Measurements from ENCODE around the gene DNAH8. TPM values are rescaled to one million over a fixed set of nuclear protein-coding genes. Genes with fewer than 3 reads are reported as not detected.
"Not testable (repeated sequence)": the region's sequence is repeated elsewhere in the genome, so short reads cannot be mapped to it uniquely, and the experiment has no call there.

DNAH8 gene
- total and polyA plus RNA-seq, 9 donors = 0.58 to 4.3 (median 1.5) TPM

GRCh38 chr6:38853236-38853635, 138.1 kb downstream of the DNAH8 start:
- H3K27ac ChIP-seq (ENCODE audit: low read length) = no peak overlapping the region
- no CpG with 5 or more reads among the region's 2 CpGs for WGBS (ENCODE audit: insufficient coverage)
- peaks cover 2% of the 10 kb centered on the region for H3K27me3 ChIP-seq (ENCODE audit: control insufficient read depth, insufficient read depth, low read length)

GRCh38 chr6:38856492-38856891, 141.4 kb downstream of the DNAH8 start:
- peaks cover 2% of the 10 kb centered on the region for H3K27me3 ChIP-seq (ENCODE audit: control insufficient read depth, insufficient read depth, low read length)
- H3K36me3 ChIP-seq (ENCODE audit: control insufficient read depth, insufficient read depth, low read length) = no peaks in the 10 kb centered on the region
- no peak overlapping the region for H3K4me3 ChIP-seq (ENCODE audit: low read length)
- DNase-seq = no peak
- H3K9me3 ChIP-seq (replicated peaks; ENCODE audit: control insufficient read depth, low read depth, low read length) = no peaks in the 10 kb centered on the region
- no peak overlapping the region for H3K27ac ChIP-seq (ENCODE audit: low read length)
- H3K4me1 ChIP-seq (ENCODE audit: control insufficient read depth, insufficient read depth, low read length) = no peaks in the 10 kb centered on the region
- no CpG with 5 or more reads among the region's 2 CpGs for WGBS (ENCODE audit: insufficient coverage)

More at GRCh38 chr6:38853236-38853635, 138.1 kb downstream of the DNAH8 start:
- Histone ChIP-seq H3K4me1 (ENCODE audit: control insufficient read depth, insufficient read depth, low read length) (no peaks in the 10 kb centered on the region), H3K36me3 (ENCODE audit: control insufficient read depth, insufficient read depth, low read length) (no peaks in the 10 kb centered on the region), H3K9me3 (replicated peaks; ENCODE audit: control insufficient read depth, low read depth, low read length) (no peaks in the 10 kb centered on the region), H3K4me3 (ENCODE audit: low read length) (no peak overlapping the region)
- DNase-seq = no peak

- H3K4me1 ChIP-seq (ENCODE audit: control insufficient read depth, insufficient read depth, low read length) = no peaks in the 10 kb centered on the region
- no peak for DNase-seq
- no peak overlapping the region for H3K27ac ChIP-seq (ENCODE audit: low read length)
- 80% methylated on average over 4 of the region's 5 CpGs for WGBS (ENCODE audit: insufficient coverage)
- no peaks in the 10 kb centered on the region for H3K36me3 ChIP-seq (ENCODE audit: control insufficient read depth, insufficient read depth, low read length)
- no peak overlapping the region for H3K4me3 ChIP-seq (ENCODE audit: low read length)
- no peaks in the 10 kb centered on the region for H3K9me3 ChIP-seq (replicated peaks; ENCODE audit: control insufficient read depth, low read depth, low read length)
- H3K27me3 ChIP-seq (ENCODE audit: control insufficient read depth, insufficient read depth, low read length) = peaks cover 2% of the 10 kb centered on the region
Measured at GRCh38 chr6:38857815-38858214, 142.7 kb downstream of the DNAH8 start.

GRCh38 chr6:38860041-38860440, 144.9 kb downstream of the DNAH8 start:
- Histone ChIP-seq H3K4me1 (ENCODE audit: control insufficient read depth, insufficient read depth, low read length) (no peaks in the 10 kb centered on the region), H3K27ac (ENCODE audit: low read length) (no peak overlapping the region), H3K4me3 (ENCODE audit: low read length) (no peak overlapping the region), H3K36me3 (ENCODE audit: control insufficient read depth, insufficient read depth, low read length) (no peaks in the 10 kb centered on the region), H3K9me3 (replicated peaks; ENCODE audit: control insufficient read depth, low read depth, low read length) (no peaks in the 10 kb centered on the region), H3K27me3 (ENCODE audit: control insufficient read depth, insufficient read depth, low read length) (peaks cover 2% of the 10 kb centered on the region)
- no peak for DNase-seq
- no CpG with 5 or more reads among the region's 2 CpGs for WGBS (ENCODE audit: insufficient coverage)

GRCh38 chr6:38861926-38862401, 146.9 kb downstream of the DNAH8 start:
- H3K27ac ChIP-seq (ENCODE audit: low read length) = no peak overlapping the region
- H3K36me3 ChIP-seq (ENCODE audit: control insufficient read depth, insufficient read depth, low read length) = no peaks in the 10 kb centered on the region
- no peak overlapping the region for H3K4me3 ChIP-seq (ENCODE audit: low read length)
- no peak for DNase-seq
- WGBS (ENCODE audit: insufficient coverage) = 100% methylated on average over 4 of the region's 4 CpGs
- no peaks in the 10 kb centered on the region for H3K9me3 ChIP-seq (replicated peaks; ENCODE audit: control insufficient read depth, low read depth, low read length)
- H3K27me3 ChIP-seq (ENCODE audit: control insufficient read depth, insufficient read depth, low read length) = no peaks in the 10 kb centered on the region
- H3K4me1 ChIP-seq (ENCODE audit: control insufficient read depth, insufficient read depth, low read length) = no peaks in the 10 kb centered on the region

GRCh38 chr6:38865521-38866174, 150.5 kb downstream of the DNAH8 start:
- DNase-seq = no peak
- Histone ChIP-seq H3K4me3 (ENCODE audit: low read length) (no peak overlapping the region), H3K9me3 (replicated peaks; ENCODE audit: control insufficient read depth, low read depth, low read length) (no peaks in the 10 kb centered on the region), H3K27ac (ENCODE audit: low read length) (no peak overlapping the region), H3K36me3 (ENCODE audit: control insufficient read depth, insufficient read depth, low read length) (no peaks in the 10 kb centered on the region), H3K4me1 (ENCODE audit: control insufficient read depth, insufficient read depth, low read length) (no peaks in the 10 kb centered on the region), H3K27me3 (ENCODE audit: control insufficient read depth, insufficient read depth, low read length) (no peaks in the 10 kb centered on the region)
- 33% methylated on average over 1 of the region's 1 CpG for WGBS (ENCODE audit: insufficient coverage)

- Histone ChIP-seq H3K4me3 (ENCODE audit: low read length) (no peak overlapping the region), H3K9me3 (replicated peaks; ENCODE audit: control insufficient read depth, low read depth, low read length) (no peaks in the 10 kb centered on the region), H3K36me3 (ENCODE audit: control insufficient read depth, insufficient read depth, low read length) (no peaks in the 10 kb centered on the region), H3K27me3 (ENCODE audit: control insufficient read depth, insufficient read depth, low read length) (no peaks in the 10 kb centered on the region), H3K4me1 (ENCODE audit: control insufficient read depth, insufficient read depth, low read length) (no peaks in the 10 kb centered on the region), H3K27ac (ENCODE audit: low read length) (no peak overlapping the region)
- DNase-seq = no peak
- WGBS (ENCODE audit: insufficient coverage) = no CpG with 5 or more reads among the region's 2 CpGs
Measured at GRCh38 chr6:38867726-38868125, 152.6 kb downstream of the DNAH8 start.

- no peaks in the 10 kb centered on the region for H3K27me3 ChIP-seq (ENCODE audit: control insufficient read depth, insufficient read depth, low read length)
- DNase-seq = peak; percentile 57
- H3K4me3 ChIP-seq (ENCODE audit: low read length) = no peak overlapping the region
- H3K36me3 ChIP-seq (ENCODE audit: control insufficient read depth, insufficient read depth, low read length) = no peaks in the 10 kb centered on the region
- H3K27ac ChIP-seq (ENCODE audit: low read length) = no peak overlapping the region
- no peaks in the 10 kb centered on the region for H3K9me3 ChIP-seq (replicated peaks; ENCODE audit: control insufficient read depth, low read depth, low read length)
- no peaks in the 10 kb centered on the region for H3K4me1 ChIP-seq (ENCODE audit: control insufficient read depth, insufficient read depth, low read length)
- 12% methylated on average over 7 of the region's 15 CpGs for WGBS (ENCODE audit: insufficient coverage)
Measured at GRCh38 chr6:38871741-38872568, 156.8 kb downstream of the DNAH8 start.

- Histone ChIP-seq H3K36me3 (ENCODE audit: control insufficient read depth, insufficient read depth, low read length) (no peaks in the 10 kb centered on the region), H3K4me1 (ENCODE audit: control insufficient read depth, insufficient read depth, low read length) (no peaks in the 10 kb centered on the region), H3K9me3 (replicated peaks; ENCODE audit: control insufficient read depth, low read depth, low read length) (no peaks in the 10 kb centered on the region), H3K27me3 (ENCODE audit: control insufficient read depth, insufficient read depth, low read length) (no peaks in the 10 kb centered on the region), H3K4me3 (ENCODE audit: low read length) (no peak overlapping the region), H3K27ac (ENCODE audit: low read length) (no peak overlapping the region)
- DNase-seq = no peak
- 70% methylated on average over 4 of the region's 6 CpGs for WGBS (ENCODE audit: insufficient coverage)
Measured at GRCh38 chr6:38873001-38873400, 157.9 kb downstream of the DNAH8 start.

- not testable (repeated sequence) for H3K27me3 ChIP-seq (ENCODE audit: control insufficient read depth, insufficient read depth, low read length); H3K9me3 ChIP-seq (replicated peaks; ENCODE audit: control insufficient read depth, low read depth, low read length); H3K4me1 ChIP-seq (ENCODE audit: control insufficient read depth, insufficient read depth, low read length); DNase-seq; H3K27ac ChIP-seq (ENCODE audit: low read length); H3K36me3 ChIP-seq (ENCODE audit: control insufficient read depth, insufficient read depth, low read length); H3K4me3 ChIP-seq (ENCODE audit: low read length)
- WGBS (ENCODE audit: insufficient coverage) = no CpG with 5 or more reads among the region's 1 CpG
Measured at GRCh38 chr6:38873816-38874215, 158.7 kb downstream of the DNAH8 start.
